Measurements from ENCODE around the gene RHOB. TPM values are rescaled to one million over a fixed set of nuclear protein-coding genes. Genes with fewer than 3 reads are reported as not detected.

RHOB gene
- polyA plus RNA-seq, 1 of the 3 experiments (the other 2 are of a cell fraction), result 50.3 TPM

DNA sequence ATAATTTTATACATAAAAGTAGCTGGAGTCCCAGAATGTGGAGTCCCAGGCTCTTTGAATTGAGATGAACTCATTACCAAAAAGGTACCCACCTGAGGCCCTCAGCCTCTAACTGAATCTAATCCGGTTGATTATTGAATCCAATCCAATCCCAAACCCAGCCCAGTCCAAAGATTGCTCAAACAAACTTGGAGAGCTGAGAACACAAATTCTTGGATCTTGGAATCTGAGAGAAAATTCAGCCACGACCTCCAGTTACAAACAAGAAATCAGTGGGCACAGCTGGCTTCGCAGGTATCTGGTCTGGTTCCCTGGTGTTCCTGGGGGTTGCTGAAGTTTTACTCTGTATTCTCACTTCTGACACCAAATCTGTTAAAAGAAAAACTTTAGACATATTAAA lies 28.4 kb upstream of the RHOB start:
- ChIA-PET CTCF (interaction anchor here (0.8 to 18.3 kb wide), 10 partner anchors 9 to 224 kb away, joined by 3 to 243 read pairs (median 5); no protein-coding TSS in a partner anchor), POLR2A (interaction anchor here (1.4 kb wide), 1 partner anchor 28 kb away, joined by 6 read pairs; the partner anchor contains the start of gene RHOB)
- H3K9me2 ChIP-seq, result no peaks in the 10 kb centered on the region
- no peak for TF ChIP-seq EZH2phosphoT487 (IDR thresholded peaks at IDR 0.05; ENCODE audit: borderline replicate concordance, low read depth)
- TF ChIP-seq EP300 (IDR thresholded peaks at IDR 0.05; ENCODE audit: borderline replicate concordance in 1 of 2, low read depth in 1 of 2, low read length in 1 of 2), result no peak
- H3K9ac ChIP-seq, result no peak overlapping the region
- no peak overlapping the region for H3K27ac ChIP-seq (ENCODE audit: low read depth in 2 of 2, low read length in 1 of 2)
- peaks cover 9 to 15% of the 10 kb centered on the region in 2 experiments; a peak in 3 of 4 replicates for H3K4me1 ChIP-seq (ENCODE audit: control insufficient read depth in 1 of 2, insufficient read depth in 2 of 2, low read depth in 1 of 2, low read length in 1 of 2)
- peaks cover 6% of the 10 kb centered on the region; the same call in 1 of the 2 replicates for H3K27me3 ChIP-seq (ENCODE audit: insufficient read depth)
- no peaks in the 10 kb centered on the region for H3K36me3 ChIP-seq (replicated peaks in 1 of 2; ENCODE audit: control insufficient read depth in 1 of 2, insufficient read depth in 2 of 2, low read length in 1 of 2)
- no peak overlapping the region for H2AFZ ChIP-seq (ENCODE audit: low read depth)
- WGBS (ENCODE audit: low lambda C conversion rate), result 62% methylated on average over 3 of the region's 3 CpGs
- H3K79me2 ChIP-seq (ENCODE audit: insufficient read depth), result no peaks in the 10 kb centered on the region
- H4K20me1 ChIP-seq (ENCODE audit: insufficient read depth), result no peaks in the 10 kb centered on the region
- H3F3A ChIP-seq (replicated peaks; ENCODE audit: insufficient read depth), result no peaks in the 10 kb centered on the region
- H3K4me3 ChIP-seq (ENCODE audit: low read depth in 2 of 2, low read length in 1 of 2), result no peak overlapping the region
- H3K4me2 ChIP-seq, result no peak overlapping the region
- no peak for DNase-seq
- H3K9me3 ChIP-seq, result no peaks in the 10 kb centered on the region

DNA sequence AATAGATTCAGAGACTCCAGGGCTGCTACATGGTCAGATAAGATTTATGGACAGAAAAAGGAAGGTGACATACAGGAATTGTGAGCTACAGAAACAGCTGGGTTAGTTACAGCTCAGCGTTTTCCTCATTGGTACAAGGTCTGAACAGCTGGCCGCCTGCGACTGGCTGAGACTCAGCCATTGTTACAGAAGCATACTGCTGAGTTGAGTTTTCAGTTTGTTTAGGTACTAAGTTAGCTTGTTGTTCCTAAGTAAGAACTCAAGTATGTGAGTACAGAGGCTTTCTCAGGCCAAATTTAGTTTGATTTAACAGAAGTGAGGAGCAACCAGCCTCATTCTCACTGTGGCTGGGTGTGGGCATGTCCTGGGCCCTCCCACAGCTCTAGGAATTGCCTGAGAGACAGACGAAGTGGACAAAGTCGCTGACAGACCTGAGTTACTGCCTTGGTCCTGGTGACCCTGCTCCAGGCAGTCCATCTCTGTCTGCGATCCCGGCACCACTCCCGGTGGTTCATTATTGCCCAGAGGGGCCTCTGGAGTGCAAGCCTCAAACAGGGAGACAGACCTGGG lies 27.8 kb upstream of the RHOB start:
- H3K79me2 ChIP-seq (ENCODE audit: insufficient read depth), result no peaks in the 10 kb centered on the region
- WGBS (ENCODE audit: low lambda C conversion rate), result 86% methylated on average over 8 of the region's 8 CpGs
- H3K4me1 ChIP-seq (ENCODE audit: control insufficient read depth in 1 of 2, insufficient read depth in 2 of 2, low read depth in 1 of 2, low read length in 1 of 2), result peaks cover 9 to 15% of the 10 kb centered on the region in 2 experiments; a peak in 3 of 4 replicates
- H3K9me2 ChIP-seq, result no peaks in the 10 kb centered on the region
- ChIA-PET CTCF (interaction anchor here (0.8 to 18.3 kb wide), 10 partner anchors 9 to 223 kb away, joined by 3 to 243 read pairs (median 5); no protein-coding TSS in a partner anchor), POLR2A (interaction anchor here (1.4 kb wide), 1 partner anchor 28 kb away, joined by 6 read pairs; the partner anchor contains the start of gene RHOB)
- no peaks in the 10 kb centered on the region for H4K20me1 ChIP-seq (ENCODE audit: insufficient read depth)
- H3K36me3 ChIP-seq (replicated peaks in 1 of 2; ENCODE audit: control insufficient read depth in 1 of 2, insufficient read depth in 2 of 2, low read length in 1 of 2), result no peaks in the 10 kb centered on the region
- H3F3A ChIP-seq (replicated peaks; ENCODE audit: insufficient read depth), result no peaks in the 10 kb centered on the region
- no peak overlapping the region for H3K4me2 ChIP-seq
- DNase-seq, result no peak
- no peaks in the 10 kb centered on the region for H3K9me3 ChIP-seq
- no peak overlapping the region for H3K4me3 ChIP-seq (ENCODE audit: low read depth in 2 of 2, low read length in 1 of 2)
- H2AFZ ChIP-seq (ENCODE audit: low read depth), result no peak overlapping the region
- H3K9ac ChIP-seq, result no peak overlapping the region
- no peak overlapping the region for H3K27ac ChIP-seq (ENCODE audit: low read depth in 2 of 2, low read length in 1 of 2)
- H3K27me3 ChIP-seq (ENCODE audit: insufficient read depth), result peaks cover under 1% of the 10 kb centered on the region; the same call in 1 of the 2 replicates
- TF ChIP-seq RCOR1 (IDR thresholded peaks at IDR 0.05; ENCODE audit: low read length) (no peak), MXI1 (IDR thresholded peaks at IDR 0.05; ENCODE audit: low read depth, low read length) (no peak), NFIC (IDR thresholded peaks at IDR 0.05; ENCODE audit: borderline replicate concordance) (no peak), FOXJ3 (CRISPR knock-in tag; IDR thresholded peaks at IDR 0.05) (no peak), GATA2 (CRISPR knock-in tag; IDR thresholded peaks at IDR 0.05) (no peak), ELF1 (IDR thresholded peaks at IDR 0.05) (no peak), EZH2phosphoT487 (IDR thresholded peaks at IDR 0.05; ENCODE audit: borderline replicate concordance, low read depth) (no peak), RXRA (IDR thresholded peaks at IDR 0.05; ENCODE audit: borderline replicate concordance, low read depth) (no peak), MEF2A (IDR thresholded peaks at IDR 0.05; ENCODE audit: borderline replicate concordance, low read depth) (no peak), TAF1 (IDR thresholded peaks at IDR 0.05; ENCODE audit: borderline replicate concordance, low read depth, low read length) (no peak)
- TF ChIP-seq, protein P1, sequence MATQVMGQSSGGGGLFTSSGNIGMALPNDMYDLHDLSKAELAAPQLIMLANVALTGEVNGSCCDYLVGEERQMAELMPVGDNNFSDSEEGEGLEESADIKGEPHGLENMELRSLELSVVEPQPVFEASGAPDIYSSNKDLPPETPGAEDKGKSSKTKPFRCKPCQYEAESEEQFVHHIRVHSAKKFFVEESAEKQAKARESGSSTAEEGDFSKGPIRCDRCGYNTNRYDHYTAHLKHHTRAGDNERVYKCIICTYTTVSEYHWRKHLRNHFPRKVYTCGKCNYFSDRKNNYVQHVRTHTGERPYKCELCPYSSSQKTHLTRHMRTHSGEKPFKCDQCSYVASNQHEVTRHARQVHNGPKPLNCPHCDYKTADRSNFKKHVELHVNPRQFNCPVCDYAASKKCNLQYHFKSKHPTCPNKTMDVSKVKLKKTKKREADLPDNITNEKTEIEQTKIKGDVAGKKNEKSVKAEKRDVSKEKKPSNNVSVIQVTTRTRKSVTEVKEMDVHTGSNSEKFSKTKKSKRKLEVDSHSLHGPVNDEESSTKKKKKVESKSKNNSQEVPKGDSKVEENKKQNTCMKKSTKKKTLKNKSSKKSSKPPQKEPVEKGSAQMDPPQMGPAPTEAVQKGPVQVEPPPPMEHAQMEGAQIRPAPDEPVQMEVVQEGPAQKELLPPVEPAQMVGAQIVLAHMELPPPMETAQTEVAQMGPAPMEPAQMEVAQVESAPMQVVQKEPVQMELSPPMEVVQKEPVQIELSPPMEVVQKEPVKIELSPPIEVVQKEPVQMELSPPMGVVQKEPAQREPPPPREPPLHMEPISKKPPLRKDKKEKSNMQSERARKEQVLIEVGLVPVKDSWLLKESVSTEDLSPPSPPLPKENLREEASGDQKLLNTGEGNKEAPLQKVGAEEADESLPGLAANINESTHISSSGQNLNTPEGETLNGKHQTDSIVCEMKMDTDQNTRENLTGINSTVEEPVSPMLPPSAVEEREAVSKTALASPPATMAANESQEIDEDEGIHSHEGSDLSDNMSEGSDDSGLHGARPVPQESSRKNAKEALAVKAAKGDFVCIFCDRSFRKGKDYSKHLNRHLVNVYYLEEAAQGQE (IDR thresholded peaks at IDR 0.05; ENCODE audit: low read depth, low read length), result no peak
- TF ChIP-seq, protein P2, sequence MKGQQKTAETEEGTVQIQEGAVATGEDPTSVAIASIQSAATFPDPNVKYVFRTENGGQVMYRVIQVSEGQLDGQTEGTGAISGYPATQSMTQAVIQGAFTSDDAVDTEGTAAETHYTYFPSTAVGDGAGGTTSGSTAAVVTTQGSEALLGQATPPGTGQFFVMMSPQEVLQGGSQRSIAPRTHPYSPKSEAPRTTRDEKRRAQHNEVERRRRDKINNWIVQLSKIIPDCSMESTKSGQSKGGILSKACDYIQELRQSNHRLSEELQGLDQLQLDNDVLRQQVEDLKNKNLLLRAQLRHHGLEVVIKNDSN (IDR thresholded peaks at IDR 0.05; ENCODE audit: borderline replicate concordance, low read depth), result no peak
- TF ChIP-seq, protein P3, sequence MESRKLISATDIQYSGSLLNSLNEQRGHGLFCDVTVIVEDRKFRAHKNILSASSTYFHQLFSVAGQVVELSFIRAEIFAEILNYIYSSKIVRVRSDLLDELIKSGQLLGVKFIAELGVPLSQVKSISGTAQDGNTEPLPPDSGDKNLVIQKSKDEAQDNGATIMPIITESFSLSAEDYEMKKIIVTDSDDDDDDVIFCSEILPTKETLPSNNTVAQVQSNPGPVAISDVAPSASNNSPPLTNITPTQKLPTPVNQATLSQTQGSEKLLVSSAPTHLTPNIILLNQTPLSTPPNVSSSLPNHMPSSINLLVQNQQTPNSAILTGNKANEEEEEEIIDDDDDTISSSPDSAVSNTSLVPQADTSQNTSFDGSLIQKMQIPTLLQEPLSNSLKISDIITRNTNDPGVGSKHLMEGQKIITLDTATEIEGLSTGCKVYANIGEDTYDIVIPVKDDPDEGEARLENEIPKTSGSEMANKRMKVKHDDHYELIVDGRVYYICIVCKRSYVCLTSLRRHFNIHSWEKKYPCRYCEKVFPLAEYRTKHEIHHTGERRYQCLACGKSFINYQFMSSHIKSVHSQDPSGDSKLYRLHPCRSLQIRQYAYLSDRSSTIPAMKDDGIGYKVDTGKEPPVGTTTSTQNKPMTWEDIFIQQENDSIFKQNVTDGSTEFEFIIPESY (IDR thresholded peaks at IDR 0.05; ENCODE audit: borderline replicate concordance, low read depth), result no peak
- TF ChIP-seq, protein P4, sequence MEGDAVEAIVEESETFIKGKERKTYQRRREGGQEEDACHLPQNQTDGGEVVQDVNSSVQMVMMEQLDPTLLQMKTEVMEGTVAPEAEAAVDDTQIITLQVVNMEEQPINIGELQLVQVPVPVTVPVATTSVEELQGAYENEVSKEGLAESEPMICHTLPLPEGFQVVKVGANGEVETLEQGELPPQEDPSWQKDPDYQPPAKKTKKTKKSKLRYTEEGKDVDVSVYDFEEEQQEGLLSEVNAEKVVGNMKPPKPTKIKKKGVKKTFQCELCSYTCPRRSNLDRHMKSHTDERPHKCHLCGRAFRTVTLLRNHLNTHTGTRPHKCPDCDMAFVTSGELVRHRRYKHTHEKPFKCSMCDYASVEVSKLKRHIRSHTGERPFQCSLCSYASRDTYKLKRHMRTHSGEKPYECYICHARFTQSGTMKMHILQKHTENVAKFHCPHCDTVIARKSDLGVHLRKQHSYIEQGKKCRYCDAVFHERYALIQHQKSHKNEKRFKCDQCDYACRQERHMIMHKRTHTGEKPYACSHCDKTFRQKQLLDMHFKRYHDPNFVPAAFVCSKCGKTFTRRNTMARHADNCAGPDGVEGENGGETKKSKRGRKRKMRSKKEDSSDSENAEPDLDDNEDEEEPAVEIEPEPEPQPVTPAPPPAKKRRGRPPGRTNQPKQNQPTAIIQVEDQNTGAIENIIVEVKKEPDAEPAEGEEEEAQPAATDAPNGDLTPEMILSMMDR (IDR thresholded peaks at IDR 0.05), result no peak
- TF ChIP-seq, protein P5, sequence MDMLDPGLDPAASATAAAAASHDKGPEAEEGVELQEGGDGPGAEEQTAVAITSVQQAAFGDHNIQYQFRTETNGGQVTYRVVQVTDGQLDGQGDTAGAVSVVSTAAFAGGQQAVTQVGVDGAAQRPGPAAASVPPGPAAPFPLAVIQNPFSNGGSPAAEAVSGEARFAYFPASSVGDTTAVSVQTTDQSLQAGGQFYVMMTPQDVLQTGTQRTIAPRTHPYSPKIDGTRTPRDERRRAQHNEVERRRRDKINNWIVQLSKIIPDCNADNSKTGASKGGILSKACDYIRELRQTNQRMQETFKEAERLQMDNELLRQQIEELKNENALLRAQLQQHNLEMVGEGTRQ (IDR thresholded peaks at IDR 0.05; ENCODE audit: borderline replicate concordance, low read depth, low read length), result no peak

All from SK-N-SH (cell line).